GM19193 (cell line): ENCODE measurements around the gene ACSL6.

ENCODE experiments used
- POLR2A ChIP-seq: IDR thresholded peaks from 4 replicates; pipeline ENCODE4 v1.6.1; 2011; ENCODE audit not compliant: insufficient read depth, insufficient read length; ENCODE audit errors: extremely low read depth

The ACSL6 gene

DNA sequence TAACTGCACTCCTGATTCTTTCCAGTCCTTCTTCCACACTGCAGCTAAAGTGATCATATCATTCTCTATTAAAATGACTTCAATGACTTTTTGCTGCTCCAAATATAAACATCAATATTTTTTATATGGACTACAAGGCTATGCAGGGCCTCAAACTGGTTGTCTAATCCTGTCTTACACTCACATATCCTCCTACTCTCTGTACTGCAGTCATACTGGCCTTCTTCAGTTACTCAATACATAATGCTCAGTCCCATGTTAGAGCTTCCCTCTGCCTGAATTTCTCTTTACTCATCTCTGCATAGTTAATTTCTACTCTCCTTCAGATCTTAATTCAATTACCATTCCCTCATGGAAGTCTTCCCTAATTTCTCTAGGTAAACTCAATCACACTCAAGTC is 69.4 kb downstream of the ACSL6 start:
- TF ChIP-seq POLR2A = no peak

DNA sequence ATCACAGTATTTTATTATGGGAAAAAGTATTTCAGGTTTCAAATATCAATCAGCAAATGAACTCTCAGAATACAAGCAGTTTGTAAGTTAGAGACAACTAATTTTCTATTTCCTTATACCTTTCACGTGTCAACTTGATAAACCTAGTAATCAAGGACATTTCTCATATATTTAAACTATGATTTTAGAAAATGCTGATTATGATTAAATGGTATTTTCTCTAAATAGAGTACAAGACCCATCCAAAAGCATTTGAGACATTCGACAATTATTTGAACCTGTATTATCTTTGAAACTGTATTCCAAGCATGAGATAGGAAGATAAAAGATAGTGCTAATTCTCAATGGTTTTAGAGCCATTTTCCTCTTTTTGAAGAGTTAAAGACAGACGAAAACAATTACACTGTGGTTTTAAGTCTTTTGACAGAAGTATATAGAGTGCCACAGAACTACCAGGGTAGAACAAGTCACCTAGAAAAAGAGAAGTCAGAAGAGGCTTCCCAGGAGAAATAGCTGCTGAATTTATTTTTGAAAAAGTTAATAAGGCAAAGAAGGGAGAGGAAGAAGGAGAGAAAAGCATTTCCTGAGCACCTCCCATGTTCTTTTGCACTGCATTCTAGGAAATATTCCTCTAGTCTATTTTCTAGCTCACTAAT is 71.6 kb downstream of the ACSL6 start:
- TF ChIP-seq POLR2A = no peak

- no peak for TF ChIP-seq POLR2A
Observed at GRCh38 chr5:131932235-131932634, 79.2 kb downstream of the ACSL6 start.

DNA sequence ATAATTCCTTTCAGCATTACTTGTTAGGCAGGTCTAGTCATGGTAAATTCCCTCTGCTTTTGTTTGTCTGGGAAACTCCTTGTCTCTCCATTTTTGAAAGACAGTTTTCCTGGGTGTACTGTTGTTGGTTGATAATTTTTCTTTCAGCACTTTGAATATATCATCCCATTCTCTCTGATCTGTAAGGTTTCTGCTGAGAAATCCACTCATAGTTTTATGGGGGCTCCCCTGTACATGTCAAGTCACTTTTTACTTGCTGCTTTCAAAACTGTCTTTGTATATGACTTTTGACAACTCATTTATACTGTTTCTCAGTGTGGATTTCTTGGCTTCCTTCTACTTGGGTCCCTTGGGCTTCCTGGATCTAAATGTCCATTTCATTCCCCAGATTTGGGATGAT is 82.5 kb downstream of the ACSL6 start:
- no peak for TF ChIP-seq POLR2A

GRCh38 chr5:131926168-131926567 is 85.3 kb downstream of the ACSL6 start:
- TF ChIP-seq POLR2A = no peak

GRCh38 chr5:131916481-131916880 is 95.0 kb downstream of the ACSL6 start:
- TF ChIP-seq POLR2A = no peak

DNA sequence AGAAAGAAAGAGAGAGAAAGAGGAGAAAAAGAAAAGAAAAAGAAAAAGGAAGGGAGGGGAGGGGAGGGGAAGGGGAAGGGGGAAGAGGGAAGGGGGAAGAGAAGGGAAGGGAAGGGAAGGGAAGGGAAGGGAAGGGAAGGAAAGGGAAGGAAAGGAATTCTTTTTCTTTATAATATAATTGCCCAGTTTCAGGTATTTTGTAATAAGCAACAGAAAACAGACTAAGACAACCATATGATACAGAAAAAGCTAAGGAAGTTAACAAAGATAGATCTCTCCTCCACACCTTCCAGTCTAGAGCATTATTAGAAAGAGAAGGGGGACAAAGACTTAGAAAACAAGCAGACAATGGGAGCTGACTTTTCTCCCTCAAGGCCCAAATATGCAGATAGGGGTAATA is 97.0 kb downstream of the ACSL6 start:
- no peak for TF ChIP-seq POLR2A

DNA sequence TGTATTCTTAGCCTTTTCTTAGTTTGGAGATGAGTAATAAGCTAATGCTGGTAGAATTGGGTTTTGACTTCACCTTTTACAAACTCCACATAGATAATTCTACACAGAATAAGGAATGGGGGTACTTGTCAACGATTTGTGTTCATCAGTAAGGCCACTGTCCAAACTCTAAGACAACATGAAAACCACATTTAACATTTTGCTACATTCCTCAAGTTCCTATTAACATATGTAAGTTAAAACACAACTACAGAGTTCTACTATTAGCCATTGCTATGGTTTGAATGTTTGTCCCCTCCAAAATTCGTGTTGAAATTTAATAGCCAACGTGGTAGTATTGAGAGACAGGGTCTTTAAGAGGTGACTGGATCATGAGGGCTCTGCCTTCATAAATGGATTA is 97.9 kb downstream of the ACSL6 start:
- TF ChIP-seq POLR2A = no peak

DNA sequence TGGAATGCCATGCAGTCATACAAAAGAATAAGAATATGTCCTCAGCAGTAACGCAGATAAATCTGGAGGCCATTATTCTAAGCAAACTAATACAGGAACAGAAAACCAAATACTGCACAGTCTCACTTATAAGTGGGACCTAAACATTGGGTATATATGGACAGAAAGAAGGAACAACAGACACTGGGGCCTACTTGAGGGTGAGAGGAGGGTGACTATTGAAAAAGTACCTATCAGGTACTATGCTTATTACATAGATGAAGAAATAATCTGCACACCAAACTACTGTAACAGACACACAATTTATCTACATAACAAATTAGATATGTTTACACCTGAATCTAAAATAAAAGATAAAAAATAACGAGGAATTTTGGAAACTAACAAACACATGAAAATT is 104.8 kb downstream of the ACSL6 start:
- TF ChIP-seq POLR2A = no peak
